T-helper 2 cell treated with Interferon-gamma antibody and Interleukin-4, amounts not matched to agents 5 μg/mL and 100 μg/mL, for 36 hours (primary cell): Measurements from ENCODE around the gene RBX1.
A peak's percentile ranks its signal among the peaks of the same experiment; 100 is the strongest.
"Not testable (repeated sequence)": the region's sequence is repeated elsewhere in the genome, so short reads cannot be mapped to it uniquely, and the experiment has no call there.

Experiments
- DNase-seq: peaks from one replicate; pipeline ENCODE4 v3.0.0; 2021; ENCODE audit warnings: low spot score
- H3K27ac Mint-ChIP-seq: one replicate; pipeline ENCODE4 v1.8.0; 2021; ENCODE audit warnings: mild to moderate bottlenecking, mixed read lengths
- H3K27me3 Mint-ChIP-seq: one replicate; pipeline ENCODE4 v1.8.0; 2021; ENCODE audit warnings: low read depth, mixed read lengths
- H3K36me3 Mint-ChIP-seq: one replicate; pipeline ENCODE4 v1.8.0; 2021; ENCODE audit warnings: low read depth, mixed read lengths
- H3K4me1 Mint-ChIP-seq: one replicate; pipeline ENCODE4 v1.8.0; 2021; ENCODE audit warnings: low read depth, mixed read lengths
- H3K4me3 Mint-ChIP-seq: one replicate; pipeline ENCODE4 v1.8.0; 2022; ENCODE audit warnings: mild to moderate bottlenecking, moderate library complexity, mixed read lengths
- H3K9me3 Mint-ChIP-seq: one replicate; pipeline ENCODE4 v1.8.0; 2021; ENCODE audit warnings: mixed read lengths

The RBX1 gene

GRCh38 chr22:40982482-40983385 lies 31.6 kb downstream of the RBX1 start:
- H3K4me3 Mint-ChIP-seq, result no peak overlapping the region

GRCh38 chr22:40991298-40991697 lies 40.1 kb downstream of the RBX1 start:
- Mint-ChIP-seq H3K27me3 (peaks cover 16% of the 10 kb centered on the region), H3K4me3 (no peak overlapping the region), H3K27ac (no peak overlapping the region), H3K4me1 (no peaks in the 10 kb centered on the region), H3K9me3 (no peaks in the 10 kb centered on the region), H3K36me3 (no peaks in the 10 kb centered on the region)
- no peak for DNase-seq

More at GRCh38 chr22:40982482-40983385, 31.6 kb downstream of the RBX1 start:
- Mint-ChIP-seq H3K27ac (no peak overlapping the region), H3K9me3 (no peaks in the 10 kb centered on the region), H3K36me3 (no peaks in the 10 kb centered on the region), H3K4me1 (no peaks in the 10 kb centered on the region), H3K27me3 (no peaks in the 10 kb centered on the region)
- DNase-seq, result no peak

GRCh38 chr22:40995821-40996220 lies 44.6 kb downstream of the RBX1 start:
- DNase-seq, result no peak
- Mint-ChIP-seq H3K36me3 (no peaks in the 10 kb centered on the region), H3K4me1 (no peaks in the 10 kb centered on the region), H3K27me3 (peaks cover 16% of the 10 kb centered on the region), H3K9me3 (no peaks in the 10 kb centered on the region), H3K4me3 (no peak overlapping the region), H3K27ac (no peak overlapping the region)

DNA sequence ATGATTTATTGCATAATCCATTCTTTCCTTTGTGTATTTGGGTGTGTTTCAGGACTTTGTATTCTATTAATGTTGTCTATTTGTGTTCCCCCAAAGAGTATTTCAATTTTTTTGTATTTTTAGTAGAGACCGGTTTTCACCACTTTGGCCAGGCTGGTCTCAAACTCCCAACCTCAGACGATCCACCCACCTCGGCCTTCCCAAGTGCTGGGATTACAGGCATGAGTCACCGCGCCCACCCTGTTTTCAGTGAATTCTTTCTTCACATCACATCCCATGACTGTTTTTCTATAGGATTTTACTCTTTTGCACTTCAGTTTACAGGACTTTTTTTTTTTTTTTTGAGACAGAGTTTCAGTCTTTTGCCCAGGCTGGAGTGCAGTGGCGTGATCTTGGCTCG lies 46.3 kb downstream of the RBX1 start:
- H3K4me1 Mint-ChIP-seq, result no peaks in the 10 kb centered on the region
- no peaks in the 10 kb centered on the region for H3K9me3 Mint-ChIP-seq
- H3K27ac Mint-ChIP-seq, result no peak overlapping the region
- DNase-seq, result no peak
- H3K36me3 Mint-ChIP-seq, result no peaks in the 10 kb centered on the region
- peaks cover 14% of the 10 kb centered on the region for H3K27me3 Mint-ChIP-seq
- no peak overlapping the region for H3K4me3 Mint-ChIP-seq

DNA sequence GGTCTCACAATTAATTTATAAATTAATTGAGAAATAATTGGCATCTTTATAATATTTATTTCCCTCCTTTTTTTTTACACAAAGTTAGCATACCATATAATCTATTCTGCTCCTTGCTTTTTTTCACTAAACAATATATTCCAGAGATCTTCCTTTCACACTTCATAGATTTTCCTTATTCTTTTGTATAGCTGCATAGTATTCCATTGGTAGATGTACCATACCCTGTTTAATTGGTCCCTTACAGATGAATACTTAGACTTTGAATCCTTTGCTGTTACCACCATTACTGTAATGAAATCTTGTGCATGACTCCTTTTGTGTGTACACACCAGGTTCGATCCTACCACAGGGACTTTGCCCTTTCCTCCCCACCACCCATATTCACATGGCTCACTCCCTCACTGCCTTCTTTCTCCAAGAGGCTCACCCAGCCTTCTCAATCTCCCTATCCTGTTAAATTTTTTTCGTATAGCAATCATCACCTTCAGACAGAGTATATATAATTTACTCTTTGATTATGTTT lies 48.9 kb downstream of the RBX1 start:
- H3K27me3 Mint-ChIP-seq, result peaks cover 7% of the 10 kb centered on the region
- H3K36me3 Mint-ChIP-seq, result no peaks in the 10 kb centered on the region
- H3K4me1 Mint-ChIP-seq, result no peaks in the 10 kb centered on the region
- no peak for DNase-seq
- no peak overlapping the region for H3K4me3 Mint-ChIP-seq
- no peak overlapping the region for H3K27ac Mint-ChIP-seq
- no peaks in the 10 kb centered on the region for H3K9me3 Mint-ChIP-seq

DNA sequence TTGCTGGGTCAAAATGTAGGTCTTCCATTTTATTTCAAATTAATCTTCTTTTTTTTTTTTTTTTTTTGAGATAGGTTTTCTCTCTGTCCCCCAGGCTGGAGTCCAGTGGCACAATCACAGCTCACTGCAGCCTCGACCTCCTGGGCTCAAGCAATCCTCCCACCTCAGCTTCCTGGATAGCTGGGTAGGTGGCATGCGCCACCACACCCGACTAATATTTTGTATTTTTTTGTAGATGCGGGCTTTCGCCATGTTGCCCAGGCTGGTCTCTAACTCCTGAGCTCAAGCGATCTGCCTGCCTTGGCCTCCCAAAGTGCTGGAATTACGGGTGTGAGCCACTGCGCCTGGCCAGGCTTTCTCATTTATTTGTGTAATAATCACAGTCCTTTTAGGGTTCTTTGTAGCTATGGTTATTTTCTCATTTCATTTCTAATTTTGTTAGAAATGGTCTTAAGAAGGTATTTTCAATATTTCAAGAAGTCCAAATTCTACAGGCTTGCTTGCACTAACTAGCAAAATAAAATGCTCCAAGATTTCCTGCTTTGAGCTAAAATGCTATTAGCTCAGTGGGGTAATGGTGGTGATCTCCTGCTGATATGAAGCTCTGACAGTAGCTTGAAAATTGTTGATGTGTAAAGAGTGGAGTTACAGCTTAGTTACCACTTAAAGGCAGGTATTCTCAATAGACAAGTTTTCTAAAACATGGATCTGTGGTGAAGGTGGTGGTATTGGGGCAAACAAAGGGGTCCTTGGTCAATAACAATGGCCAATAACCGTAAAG lies 50.0 kb downstream of the RBX1 start:
- no peak for DNase-seq
- H3K4me1 Mint-ChIP-seq, result no peaks in the 10 kb centered on the region
- H3K4me3 Mint-ChIP-seq, result no peak overlapping the region
- H3K27ac Mint-ChIP-seq, result no peak overlapping the region
- H3K27me3 Mint-ChIP-seq, result peaks cover 7% of the 10 kb centered on the region
- no peaks in the 10 kb centered on the region for H3K9me3 Mint-ChIP-seq
- no peaks in the 10 kb centered on the region for H3K36me3 Mint-ChIP-seq

DNA sequence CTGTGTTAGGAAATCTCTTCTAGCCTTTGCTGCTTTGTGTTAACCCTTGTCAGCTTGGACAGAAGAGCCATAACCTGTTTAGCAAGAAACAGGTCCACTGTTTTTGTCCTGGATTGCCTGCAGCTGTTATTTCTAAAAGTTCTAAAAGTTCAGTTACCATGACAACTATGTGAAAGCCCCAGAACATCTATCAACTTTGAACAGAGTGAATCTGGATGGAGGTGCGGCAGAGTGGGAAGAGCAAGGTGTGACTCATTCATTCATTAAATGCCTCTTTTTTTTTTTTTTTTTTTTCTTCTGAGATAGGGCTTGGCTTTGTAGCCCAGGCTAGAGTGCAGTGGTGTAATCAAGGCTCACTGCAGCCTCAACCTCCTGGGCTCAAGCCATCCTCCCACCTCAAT lies 50.5 kb downstream of the RBX1 start:
- Mint-ChIP-seq H3K4me1 (no peaks in the 10 kb centered on the region), H3K4me3 (no peak overlapping the region), H3K27me3 (peaks cover 7% of the 10 kb centered on the region), H3K9me3 (no peaks in the 10 kb centered on the region), H3K36me3 (no peaks in the 10 kb centered on the region), H3K27ac (no peak overlapping the region)
- DNase-seq, result no peak

DNA sequence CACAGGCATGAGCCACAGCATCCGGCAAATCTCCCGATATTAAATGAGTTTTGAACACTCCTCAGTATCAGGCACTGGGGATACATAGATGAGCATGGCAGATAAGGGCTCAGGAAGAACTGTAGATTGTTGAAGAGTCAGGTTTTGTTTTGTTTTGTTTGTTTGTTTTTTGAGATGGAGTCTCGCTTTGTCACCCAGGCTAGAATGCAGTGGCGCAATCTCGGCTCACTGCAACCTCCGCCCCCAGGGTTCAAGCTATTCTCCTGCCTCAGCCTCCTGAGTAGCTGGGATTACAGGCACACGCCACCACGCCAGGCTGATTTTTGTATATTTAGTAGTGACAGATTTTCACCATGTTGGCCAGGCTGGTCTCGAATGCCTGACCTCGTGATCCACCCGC lies 51.2 kb downstream of the RBX1 start:
- not testable (repeated sequence) for H3K9me3 Mint-ChIP-seq, H3K4me3 Mint-ChIP-seq, H3K27me3 Mint-ChIP-seq, H3K36me3 Mint-ChIP-seq, H3K4me1 Mint-ChIP-seq, H3K27ac Mint-ChIP-seq, DNase-seq

DNA sequence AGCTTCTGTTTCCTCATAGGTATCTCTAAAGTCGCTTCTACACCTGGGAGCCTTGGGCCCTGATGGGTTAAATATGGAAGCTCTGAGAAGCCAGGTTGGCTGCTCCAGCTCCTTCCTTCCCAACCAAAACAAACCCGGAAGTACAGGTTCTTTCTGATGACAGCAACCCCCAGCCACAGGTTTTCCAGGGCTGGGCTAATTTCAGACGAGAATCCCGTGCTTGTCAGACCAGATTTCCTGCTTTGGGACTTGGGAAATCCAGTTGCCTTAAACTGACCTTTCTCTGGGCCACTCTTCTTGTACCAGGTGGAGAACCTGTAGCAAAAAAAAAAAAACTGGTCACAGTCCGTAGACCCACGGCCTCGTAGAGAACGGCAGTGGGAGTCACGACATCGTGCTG lies 51.9 kb downstream of the RBX1 start:
- DNase-seq, result no peak
- H3K27me3 Mint-ChIP-seq, result peaks cover 7% of the 10 kb centered on the region
- H3K27ac Mint-ChIP-seq, result no peak overlapping the region

GRCh38 chr22:41003976-41004375 lies 52.8 kb downstream of the RBX1 start:
- Mint-ChIP-seq H3K4me1 (no peaks in the 10 kb centered on the region), H3K9me3 (no peaks in the 10 kb centered on the region), H3K27me3 (peaks cover 7% of the 10 kb centered on the region), H3K36me3 (no peaks in the 10 kb centered on the region), H3K4me3 (no peak overlapping the region), H3K27ac (no peak overlapping the region)
- no peak for DNase-seq

More for the DNA sequence above, 51.9 kb downstream of the RBX1 start:
- no peaks in the 10 kb centered on the region for H3K4me1 Mint-ChIP-seq
- no peak overlapping the region for H3K4me3 Mint-ChIP-seq
- H3K9me3 Mint-ChIP-seq, result no peaks in the 10 kb centered on the region
- H3K36me3 Mint-ChIP-seq, result no peaks in the 10 kb centered on the region

DNA sequence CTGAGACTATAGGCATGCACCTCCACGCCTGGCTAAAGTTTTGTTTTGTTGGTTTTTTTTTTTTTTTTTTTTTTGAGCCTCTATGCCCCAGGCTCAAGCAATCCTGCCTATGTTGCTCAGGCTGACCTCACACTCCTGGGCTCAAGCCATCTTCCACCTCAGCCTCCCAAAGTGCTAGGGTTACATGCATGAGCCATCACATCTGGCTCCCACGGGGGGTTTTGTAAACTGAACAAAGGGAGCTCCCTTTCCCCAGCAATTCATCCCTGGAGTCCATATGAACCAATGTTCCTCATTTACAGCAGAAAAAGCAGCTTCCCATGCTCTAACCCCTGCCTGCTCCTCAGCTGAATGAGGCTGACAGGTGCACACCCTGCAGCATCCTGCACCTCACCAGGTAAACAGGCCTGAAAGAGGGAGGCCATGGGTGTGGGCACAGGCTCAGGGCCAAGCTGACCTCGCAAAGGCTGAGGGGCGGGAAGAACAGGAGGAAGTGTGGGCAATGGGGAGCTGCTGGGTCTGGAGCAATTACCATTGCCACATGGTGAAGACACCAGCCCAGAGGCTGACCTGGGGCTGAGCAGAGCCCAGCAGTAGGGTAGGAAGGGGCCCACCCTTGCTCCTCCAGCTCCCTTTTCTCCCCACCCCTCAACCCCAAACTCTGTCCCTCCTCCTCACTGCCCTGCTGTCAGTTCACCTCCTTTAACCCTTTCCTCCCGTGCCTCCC lies 58.2 kb downstream of the RBX1 start:
- Mint-ChIP-seq H3K27ac (no peak overlapping the region), H3K36me3 (no peaks in the 10 kb centered on the region), H3K9me3 (no peaks in the 10 kb centered on the region), H3K4me1 (no peaks in the 10 kb centered on the region), H3K4me3 (no peak overlapping the region), H3K27me3 (no peaks in the 10 kb centered on the region)
- no peak for DNase-seq

- no peak for DNase-seq
- H3K27ac Mint-ChIP-seq, result no peak overlapping the region
- H3K4me1 Mint-ChIP-seq, result no peaks in the 10 kb centered on the region
- H3K36me3 Mint-ChIP-seq, result peaks cover 2% of the 10 kb centered on the region
- no peak overlapping the region for H3K4me3 Mint-ChIP-seq
- H3K27me3 Mint-ChIP-seq, result no peaks in the 10 kb centered on the region
- no peaks in the 10 kb centered on the region for H3K9me3 Mint-ChIP-seq
These were observed 63.8 kb downstream of the RBX1 start for GRCh38 chr22:41015003-41015402.

DNA sequence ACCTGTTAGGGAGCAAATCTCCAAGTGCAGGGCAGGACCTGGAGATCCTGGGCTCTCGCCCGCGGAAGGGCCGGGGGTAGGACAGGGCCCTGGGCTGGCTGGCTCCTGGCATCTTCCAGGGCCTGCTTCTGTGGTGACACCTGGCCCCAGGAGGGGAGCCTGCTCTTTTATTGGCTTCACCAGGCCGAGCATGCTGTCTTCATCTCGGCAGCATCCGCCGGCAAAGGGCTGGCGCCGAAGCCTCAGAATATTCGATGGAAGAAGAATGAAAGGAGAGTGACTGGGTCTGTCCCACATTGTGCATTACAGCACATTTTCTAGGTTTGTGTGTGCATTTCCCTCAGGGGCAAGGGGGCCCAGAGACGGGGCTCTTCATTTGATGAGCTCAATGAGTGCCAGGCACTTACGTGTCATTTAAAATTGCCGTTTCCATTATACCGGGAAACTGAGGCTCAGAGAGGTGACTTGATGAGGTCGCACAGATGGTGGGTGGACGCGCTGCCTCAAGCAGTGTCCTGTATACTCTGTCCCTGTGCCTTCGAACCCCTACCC lies 70.0 kb downstream of the RBX1 start:
- Mint-ChIP-seq H3K4me1 (peaks cover 14% of the 10 kb centered on the region), H3K4me3 (peak overlapping the region; percentile 97), H3K9me3 (no peaks in the 10 kb centered on the region), H3K36me3 (peaks cover 2% of the 10 kb centered on the region), H3K27ac (peak overlapping the region; percentile 99), H3K27me3 (peaks cover 14% of the 10 kb centered on the region)
- DNase-seq, result no peak
